ENCODE data around the gene P2RY1. TPM values are rescaled to one million over a fixed set of nuclear protein-coding genes. Genes with fewer than 3 reads are reported as not detected.

Gene P2RY1
- total and polyA plus RNA-seq, 9 of the 15 experiments (the other 6 are each of a cell fraction or from before 2014, with no cell fraction given), result 6.0 to 27.9 (median 18.4) TPM

DNA sequence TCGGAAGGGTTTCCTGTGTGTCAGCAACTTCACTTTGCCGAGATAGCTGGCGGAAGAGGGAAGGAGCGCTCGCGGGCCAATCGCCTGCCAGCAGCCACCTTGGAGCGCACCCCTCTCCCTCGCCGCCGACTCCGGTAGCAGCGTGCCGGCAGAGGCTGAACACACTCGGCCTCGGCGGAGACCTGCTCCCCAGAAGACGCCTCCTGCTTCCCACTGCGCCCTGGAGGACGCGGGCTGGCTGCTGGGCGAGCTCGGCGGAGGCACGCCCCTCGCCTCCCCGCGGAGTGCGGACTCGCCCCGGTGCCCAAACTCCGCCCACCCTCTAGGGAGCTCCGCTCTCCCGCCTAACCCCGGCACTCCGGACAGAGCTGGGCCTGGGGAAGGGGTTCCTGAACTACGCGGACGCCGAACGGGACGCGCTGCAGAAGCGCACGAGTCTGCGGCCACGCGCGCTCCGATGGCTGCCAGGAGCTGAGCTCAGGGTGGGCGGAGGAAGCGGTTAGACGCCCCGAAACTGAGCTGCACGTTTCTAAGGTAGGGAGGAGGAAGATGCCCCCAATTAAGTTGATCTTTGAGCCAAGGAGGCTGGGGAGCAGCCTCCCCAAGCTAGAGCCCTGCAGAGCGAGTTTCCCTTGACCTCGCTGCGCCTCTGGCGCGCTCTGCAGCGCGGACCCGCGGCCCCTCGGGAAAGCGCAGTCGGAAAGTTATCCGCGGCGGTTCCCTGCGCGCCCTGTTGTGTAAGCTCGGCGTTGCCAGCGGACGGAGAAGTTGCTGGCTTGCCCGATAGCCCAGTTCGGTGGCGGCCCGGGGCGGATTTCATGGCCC, at the start of gene P2RY1 (continued):
- TF ChIP-seq, protein P1, sequence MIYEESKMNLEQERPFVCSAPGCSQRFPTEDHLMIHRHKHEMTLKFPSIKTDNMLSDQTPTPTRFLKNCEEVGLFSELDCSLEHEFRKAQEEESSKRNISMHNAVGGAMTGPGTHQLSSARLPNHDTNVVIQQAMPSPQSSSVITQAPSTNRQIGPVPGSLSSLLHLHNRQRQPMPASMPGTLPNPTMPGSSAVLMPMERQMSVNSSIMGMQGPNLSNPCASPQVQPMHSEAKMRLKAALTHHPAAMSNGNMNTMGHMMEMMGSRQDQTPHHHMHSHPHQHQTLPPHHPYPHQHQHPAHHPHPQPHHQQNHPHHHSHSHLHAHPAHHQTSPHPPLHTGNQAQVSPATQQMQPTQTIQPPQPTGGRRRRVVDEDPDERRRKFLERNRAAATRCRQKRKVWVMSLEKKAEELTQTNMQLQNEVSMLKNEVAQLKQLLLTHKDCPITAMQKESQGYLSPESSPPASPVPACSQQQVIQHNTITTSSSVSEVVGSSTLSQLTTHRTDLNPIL (CRISPR knock-in tag; IDR thresholded peaks at IDR 0.05), result no peak
- TF ChIP-seq HIVEP1 (CRISPR knock-in tag; IDR thresholded peaks at IDR 0.05) (no peak), PTBP1 (IDR thresholded peaks at IDR 0.05; ENCODE audit: low read depth, low read length) (no peak), NR1H2 (CRISPR knock-in tag; IDR thresholded peaks at IDR 0.05) (no peak), ZBTB8A (IDR thresholded peaks at IDR 0.05; ENCODE audit: partially characterized antibody) (no peak), DACH1 (IDR thresholded peaks at IDR 0.05; ENCODE audit: partially characterized antibody) (no peak), ZNF589 (CRISPR knock-in tag; IDR thresholded peaks at IDR 0.05; ENCODE audit: low read depth) (no peak), TBP (optimal IDR thresholded peaks at IDR 0.05; ENCODE audit: low read depth, low read length) (peak; percentile 90), KLF13 (tag; IDR thresholded peaks at IDR 0.05; ENCODE audit: borderline replicate concordance, low read depth) (peak; percentile 78; the same call in 1 of the 2 replicates), ZNF347 (CRISPR knock-in tag; IDR thresholded peaks at IDR 0.05; ENCODE audit: low read depth) (no peak)
- TF ChIP-seq, protein P2, sequence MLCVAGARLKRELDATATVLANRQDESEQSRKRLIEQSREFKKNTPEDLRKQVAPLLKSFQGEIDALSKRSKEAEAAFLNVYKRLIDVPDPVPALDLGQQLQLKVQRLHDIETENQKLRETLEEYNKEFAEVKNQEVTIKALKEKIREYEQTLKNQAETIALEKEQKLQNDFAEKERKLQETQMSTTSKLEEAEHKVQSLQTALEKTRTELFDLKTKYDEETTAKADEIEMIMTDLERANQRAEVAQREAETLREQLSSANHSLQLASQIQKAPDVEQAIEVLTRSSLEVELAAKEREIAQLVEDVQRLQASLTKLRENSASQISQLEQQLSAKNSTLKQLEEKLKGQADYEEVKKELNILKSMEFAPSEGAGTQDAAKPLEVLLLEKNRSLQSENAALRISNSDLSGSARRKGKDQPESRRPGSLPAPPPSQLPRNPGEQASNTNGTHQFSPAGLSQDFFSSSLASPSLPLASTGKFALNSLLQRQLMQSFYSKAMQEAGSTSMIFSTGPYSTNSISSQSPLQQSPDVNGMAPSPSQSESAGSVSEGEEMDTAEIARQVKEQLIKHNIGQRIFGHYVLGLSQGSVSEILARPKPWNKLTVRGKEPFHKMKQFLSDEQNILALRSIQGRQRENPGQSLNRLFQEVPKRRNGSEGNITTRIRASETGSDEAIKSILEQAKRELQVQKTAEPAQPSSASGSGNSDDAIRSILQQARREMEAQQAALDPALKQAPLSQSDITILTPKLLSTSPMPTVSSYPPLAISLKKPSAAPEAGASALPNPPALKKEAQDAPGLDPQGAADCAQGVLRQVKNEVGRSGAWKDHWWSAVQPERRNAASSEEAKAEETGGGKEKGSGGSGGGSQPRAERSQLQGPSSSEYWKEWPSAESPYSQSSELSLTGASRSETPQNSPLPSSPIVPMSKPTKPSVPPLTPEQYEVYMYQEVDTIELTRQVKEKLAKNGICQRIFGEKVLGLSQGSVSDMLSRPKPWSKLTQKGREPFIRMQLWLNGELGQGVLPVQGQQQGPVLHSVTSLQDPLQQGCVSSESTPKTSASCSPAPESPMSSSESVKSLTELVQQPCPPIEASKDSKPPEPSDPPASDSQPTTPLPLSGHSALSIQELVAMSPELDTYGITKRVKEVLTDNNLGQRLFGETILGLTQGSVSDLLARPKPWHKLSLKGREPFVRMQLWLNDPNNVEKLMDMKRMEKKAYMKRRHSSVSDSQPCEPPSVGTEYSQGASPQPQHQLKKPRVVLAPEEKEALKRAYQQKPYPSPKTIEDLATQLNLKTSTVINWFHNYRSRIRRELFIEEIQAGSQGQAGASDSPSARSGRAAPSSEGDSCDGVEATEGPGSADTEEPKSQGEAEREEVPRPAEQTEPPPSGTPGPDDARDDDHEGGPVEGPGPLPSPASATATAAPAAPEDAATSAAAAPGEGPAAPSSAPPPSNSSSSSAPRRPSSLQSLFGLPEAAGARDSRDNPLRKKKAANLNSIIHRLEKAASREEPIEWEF (CRISPR knock-in tag; IDR thresholded peaks at IDR 0.05), result no peak
- TF ChIP-seq, protein P3, sequence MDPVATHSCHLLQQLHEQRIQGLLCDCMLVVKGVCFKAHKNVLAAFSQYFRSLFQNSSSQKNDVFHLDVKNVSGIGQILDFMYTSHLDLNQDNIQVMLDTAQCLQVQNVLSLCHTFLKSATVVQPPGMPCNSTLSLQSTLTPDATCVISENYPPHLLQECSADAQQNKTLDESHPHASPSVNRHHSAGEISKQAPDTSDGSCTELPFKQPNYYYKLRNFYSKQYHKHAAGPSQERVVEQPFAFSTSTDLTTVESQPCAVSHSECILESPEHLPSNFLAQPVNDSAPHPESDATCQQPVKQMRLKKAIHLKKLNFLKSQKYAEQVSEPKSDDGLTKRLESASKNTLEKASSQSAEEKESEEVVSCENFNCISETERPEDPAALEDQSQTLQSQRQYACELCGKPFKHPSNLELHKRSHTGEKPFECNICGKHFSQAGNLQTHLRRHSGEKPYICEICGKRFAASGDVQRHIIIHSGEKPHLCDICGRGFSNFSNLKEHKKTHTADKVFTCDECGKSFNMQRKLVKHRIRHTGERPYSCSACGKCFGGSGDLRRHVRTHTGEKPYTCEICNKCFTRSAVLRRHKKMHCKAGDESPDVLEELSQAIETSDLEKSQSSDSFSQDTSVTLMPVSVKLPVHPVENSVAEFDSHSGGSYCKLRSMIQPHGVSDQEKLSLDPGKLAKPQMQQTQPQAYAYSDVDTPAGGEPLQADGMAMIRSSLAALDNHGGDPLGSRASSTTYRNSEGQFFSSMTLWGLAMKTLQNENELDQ (CRISPR knock-in tag; IDR thresholded peaks at IDR 0.05; ENCODE audit: borderline replicate concordance), result no peak
- TF ChIP-seq, protein P4, sequence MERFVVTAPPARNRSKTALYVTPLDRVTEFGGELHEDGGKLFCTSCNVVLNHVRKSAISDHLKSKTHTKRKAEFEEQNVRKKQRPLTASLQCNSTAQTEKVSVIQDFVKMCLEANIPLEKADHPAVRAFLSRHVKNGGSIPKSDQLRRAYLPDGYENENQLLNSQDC (CRISPR knock-in tag; IDR thresholded peaks at IDR 0.05), result no peak
- TF ChIP-seq, protein P5, sequence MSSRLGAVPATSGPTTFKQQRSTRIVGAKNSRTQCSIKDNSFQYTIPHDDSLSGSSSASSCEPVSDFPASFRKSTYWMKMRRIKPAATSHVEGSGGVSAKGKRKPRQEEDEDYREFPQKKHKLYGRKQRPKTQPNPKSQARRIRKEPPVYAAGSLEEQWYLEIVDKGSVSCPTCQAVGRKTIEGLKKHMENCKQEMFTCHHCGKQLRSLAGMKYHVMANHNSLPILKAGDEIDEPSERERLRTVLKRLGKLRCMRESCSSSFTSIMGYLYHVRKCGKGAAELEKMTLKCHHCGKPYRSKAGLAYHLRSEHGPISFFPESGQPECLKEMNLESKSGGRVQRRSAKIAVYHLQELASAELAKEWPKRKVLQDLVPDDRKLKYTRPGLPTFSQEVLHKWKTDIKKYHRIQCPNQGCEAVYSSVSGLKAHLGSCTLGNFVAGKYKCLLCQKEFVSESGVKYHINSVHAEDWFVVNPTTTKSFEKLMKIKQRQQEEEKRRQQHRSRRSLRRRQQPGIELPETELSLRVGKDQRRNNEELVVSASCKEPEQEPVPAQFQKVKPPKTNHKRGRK (tag; IDR thresholded peaks at IDR 0.05), result no peak
- TF ChIP-seq, protein P6, sequence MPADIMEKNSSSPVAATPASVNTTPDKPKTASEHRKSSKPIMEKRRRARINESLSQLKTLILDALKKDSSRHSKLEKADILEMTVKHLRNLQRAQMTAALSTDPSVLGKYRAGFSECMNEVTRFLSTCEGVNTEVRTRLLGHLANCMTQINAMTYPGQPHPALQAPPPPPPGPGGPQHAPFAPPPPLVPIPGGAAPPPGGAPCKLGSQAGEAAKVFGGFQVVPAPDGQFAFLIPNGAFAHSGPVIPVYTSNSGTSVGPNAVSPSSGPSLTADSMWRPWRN (IDR thresholded peaks at IDR 0.05; ENCODE audit: low read depth), result no peak
